Measurements from ENCODE around the gene GALE.

GRCh38 chr1:23777979-23778814, 22.4 kb downstream of the GALE start, which contains the start of gene PITHD1:
- peak in 1 of 4 experiments; percentile 9 for TF ChIP-seq CTCF (IDR thresholded peaks at IDR 0.05)
- TF ChIP-seq POLR2A (IDR thresholded peaks at IDR 0.05) = peak; percentile 84 to 87
- TF ChIP-seq POLR2AphosphoS5 (IDR thresholded peaks at IDR 0.05) = peak; percentile 72

Data from gastroesophageal sphincter (tissue), 3 donors.